SH-SY5Y (cell line): Measurements from ENCODE around the gene EXOC6B.

Source experiments
- GATA2 ChIP-seq: IDR thresholded peaks from 2 replicates; pipeline ENCODE4 v1.6.1; 2011; ENCODE audit warnings: mild to moderate bottlenecking, low read depth, low read length
- GATA3 ChIP-seq: IDR thresholded peaks from 2 replicates; pipeline ENCODE4 v1.6.1; 2011; ENCODE audit warnings: low read depth, mild to moderate bottlenecking, low read length, moderate library complexity

DNA sequence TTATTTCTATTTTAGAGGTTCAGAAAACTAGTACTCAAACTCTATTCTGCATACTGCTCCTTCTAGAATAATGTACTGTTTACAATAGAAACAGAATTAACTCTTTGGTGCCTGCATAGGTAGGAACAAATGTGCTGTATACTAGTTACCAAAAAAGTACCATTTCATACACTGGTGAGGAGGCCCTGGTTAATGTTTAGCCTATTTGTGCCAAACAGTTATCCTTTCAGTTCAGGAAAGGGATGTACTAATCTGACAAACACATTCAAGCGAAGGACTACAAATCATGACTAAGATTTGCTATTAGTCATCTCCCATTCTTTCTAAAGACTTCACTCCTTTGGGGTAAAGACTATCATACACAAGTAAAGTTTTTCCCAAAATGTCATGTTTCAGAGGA lies 47.4 kb downstream of the EXOC6B start:
- TF ChIP-seq GATA2 (no peak), GATA3 (no peak)
